GM18507 (cell line): ENCODE data around the gene ILF2.

Source experiments
- DNase-seq: peaks from one replicate; pipeline ENCODE4 v3.0.0; 2011; ENCODE audit warnings: low read depth; ENCODE audit not compliant: insufficient read length; ENCODE audit errors: extremely low spot score
- FAIRE-seq: peaks from 2 replicates; lab custom pipeline; 2011; peaks lifted over from hg19 to GRCh38; lab: Jason Lieb, UNC

Gene ILF2

GRCh38 chr1:153631047-153632022 lies 39.5 kb downstream of the ILF2 start:
- no peak for FAIRE-seq
- DNase-seq = no peak

GRCh38 chr1:153630384-153630783 lies 40.4 kb downstream of the ILF2 start:
- FAIRE-seq = no peak
- no peak for DNase-seq

GRCh38 chr1:153629971-153630370 lies 40.8 kb downstream of the ILF2 start:
- FAIRE-seq (no peak), DNase-seq (no peak)

GRCh38 chr1:153629343-153629665 lies 41.5 kb downstream of the ILF2 start:
- no peak for DNase-seq
- no peak for FAIRE-seq

GRCh38 chr1:153628638-153629342 lies 42.0 kb downstream of the ILF2 start:
- FAIRE-seq = no peak

GRCh38 chr1:153627715-153628626 lies 42.8 kb downstream of the ILF2 start, which contains the start of gene S100A1:
Gene S100A1, plus strand, starts transcription at chr1:153628434. Its CDS starts 2,088 bp downstream, at chr1:153630522.
- FAIRE-seq (no peak), DNase-seq (no peak)

More at GRCh38 chr1:153628638-153629342, 42.0 kb downstream of the ILF2 start:
- no peak for DNase-seq

GRCh38 chr1:153626904-153627714 lies 43.7 kb downstream of the ILF2 start, which contains the start of gene S100A13:
Gene S100A13, minus strand, starts transcription at chr1:153627505. Its CDS starts 1,033 bp downstream, at chr1:153626472.
- DNase-seq (no peak), FAIRE-seq (no peak)

GRCh38 chr1:153626477-153626903 lies 44.3 kb downstream of the ILF2 start:
- FAIRE-seq = no peak
- no peak for DNase-seq

- no peak for FAIRE-seq
- DNase-seq = no peak
Observed at GRCh38 chr1:153624965-153625611, 45.7 kb downstream of the ILF2 start.

GRCh38 chr1:153623101-153623500 lies 47.7 kb downstream of the ILF2 start:
- FAIRE-seq (no peak), DNase-seq (no peak)

- no peak for DNase-seq
- FAIRE-seq = no peak
Observed at GRCh38 chr1:153619171-153619570, 51.6 kb downstream of the ILF2 start.

GRCh38 chr1:153617663-153618062 lies 53.1 kb downstream of the ILF2 start:
- DNase-seq (peak; percentile 58), FAIRE-seq (peak; percentile 75)

GRCh38 chr1:153616917-153617311 lies 53.9 kb downstream of the ILF2 start:
- FAIRE-seq (no peak), DNase-seq (no peak)

GRCh38 chr1:153616144-153616916 lies 54.5 kb downstream of the ILF2 start, which contains the start of gene S100A14:
Gene S100A14, minus strand, starts transcription at chr1:153616325. Its CDS starts 467 bp downstream, at chr1:153615858.
- FAIRE-seq (no peak), DNase-seq (no peak)

GRCh38 chr1:153615406-153615805 lies 55.4 kb downstream of the ILF2 start:
- DNase-seq (no peak), FAIRE-seq (no peak)

GRCh38 chr1:153614906-153615305 lies 55.9 kb downstream of the ILF2 start:
- no peak for DNase-seq
- FAIRE-seq = no peak

GRCh38 chr1:153614189-153614900 lies 56.4 kb downstream of the ILF2 start:
- no peak for FAIRE-seq
- no peak for DNase-seq
